Lung (tissue), 12 donors: ENCODE measurements around the gene ANKZF1. TPM values are rescaled to one million over a fixed set of nuclear protein-coding genes. Genes with fewer than 3 reads are reported as not detected.

ENCODE experiments used
- ATAC-seq: fragments of 200-7000 bp; cut with Tn5 transposase; one replicate; pipeline ENCODE4 v1.9.1; 2020; ENCODE audit warnings: moderate number of reproducible peaks; ENCODE audit not compliant: insufficient read depth, low FRiP score
- DNase-seq, 3 donors: peaks; one replicate each; pipeline ENCODE4 v3.0.0-alpha.2; 2013 to 2017
- H3K27ac ChIP-seq, 2 donors: one replicate each; pipeline ENCODE4 v1.5.1; 2013; ENCODE audit warnings: mild to moderate bottlenecking in 2 of 2, moderate library complexity in 2 of 2, control low read depth in 1 of 2, inconsistent platforms in 1 of 2, low read depth in 1 of 2, low read length in 1 of 2
- H3K27me3 ChIP-seq, 3 donors: one replicate each; pipeline ENCODE4 v1.5.1; 2013; ENCODE audit warnings: low read length in 2 of 3; ENCODE audit not compliant: control insufficient read depth in 3 of 3, insufficient read depth in 3 of 3
- H3K36me3 ChIP-seq, 4 donors: one replicate each; pipeline ENCODE4 v1.5.1; 2013; ENCODE audit warnings: low read length in 4 of 4, mild to moderate bottlenecking in 1 of 4, moderate library complexity in 1 of 4; ENCODE audit not compliant: control insufficient read depth in 4 of 4, insufficient read depth in 4 of 4
- H3K4me1 ChIP-seq, 5 donors: one replicate each; pipeline ENCODE4 v1.5.1; 2013; ENCODE audit warnings: low read length in 5 of 5, mild to moderate bottlenecking in 2 of 5, moderate library complexity in 1 of 5; ENCODE audit not compliant: control insufficient read depth in 5 of 5, insufficient read depth in 5 of 5
- H3K4me3 ChIP-seq: one replicate; pipeline ENCODE4 v1.5.1; 2013; ENCODE audit warnings: mild to moderate bottlenecking, control low read depth, moderate library complexity
- H3K9ac ChIP-seq, 2 donors: one replicate each; pipeline ENCODE4 v1.5.1; 2013; ENCODE audit warnings: low read length in 2 of 2, control low read depth in 1 of 2; ENCODE audit not compliant: insufficient read depth in 1 of 2
- H3K9me3 ChIP-seq, 4 donors: one replicate each; pipeline ENCODE4 v1.5.1; 2013; ENCODE audit warnings: low read length in 3 of 4, mild to moderate bottlenecking in 1 of 4, moderate library complexity in 1 of 4; ENCODE audit not compliant: control insufficient read depth in 4 of 4, insufficient read depth in 3 of 4
- WGBS, 2 donors: extraction: QIAGEN DNeasy Blood & Tissue Kit; methylation state at CpG; one replicate each; pipeline ENCODE4 v1.1.7; 2013; 5-methylcytosine and 5-hydroxymethylcytosine counted together
- polyA plus RNA-seq, 2 donors: library from polyadenylated mRNA; stranded (reverse); fragments of 200-250 nt; gene quantifications; one replicate each; pipeline ENCODE4 v1.2.1, GENCODE V29; 2013
- total RNA-seq, 2 donors: library from RNA; depleted of rRNA in 1 of 2; stranded (reverse); fragments of >200 nt in 1 of 2; gene quantifications; one replicate each; pipeline ENCODE4 v1.2.1, GENCODE V29; 2014 to 2021
- TF ChIP-seq, protein P1 (sequence below): IDR thresholded peaks from 2 replicates; pipeline ENCODE4 v1.5.1; 2012; ENCODE audit warnings: mild to moderate bottlenecking; ENCODE audit errors: control extremely low read depth, extremely low read depth
- donor health status: control.
- donor health status: control.
- donor health status: Bipolar disorder and iron deficiency.
- donor health status: healthy.
- donor health status: DM: yes; HTN: yes; CAD: no.

Gene ANKZF1
- total and polyA plus RNA-seq, 4 donors: 22.3 to 101 (median 34.2) TPM

DNA sequence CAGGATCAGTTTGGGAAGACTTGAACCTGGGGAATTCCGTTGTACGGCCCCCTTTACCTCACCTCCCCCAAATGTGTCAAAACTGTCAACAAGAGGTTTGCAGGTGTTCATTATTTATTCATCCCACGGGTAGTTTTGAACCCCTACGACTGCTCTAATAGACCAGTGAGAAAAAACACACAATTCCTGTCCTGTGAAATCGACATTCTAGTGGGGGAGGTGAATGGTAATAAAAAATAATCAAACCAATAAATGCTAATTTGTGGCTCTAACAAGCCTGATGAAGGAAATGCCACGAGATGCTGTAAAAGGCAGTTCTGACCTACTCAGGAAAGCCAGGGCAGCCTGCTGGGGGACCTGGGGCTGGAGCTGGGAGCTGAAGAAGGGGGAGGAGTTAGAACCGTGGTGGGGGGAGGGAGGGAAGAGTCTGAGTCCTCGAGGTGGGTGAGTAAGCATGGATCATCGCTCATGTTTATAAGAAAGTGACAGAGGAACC lies 49.1 kb downstream of the ANKZF1 start:
- peak overlapping the region; percentile 78 to 86 for H3K9ac ChIP-seq
- TF ChIP-seq, protein P1, sequence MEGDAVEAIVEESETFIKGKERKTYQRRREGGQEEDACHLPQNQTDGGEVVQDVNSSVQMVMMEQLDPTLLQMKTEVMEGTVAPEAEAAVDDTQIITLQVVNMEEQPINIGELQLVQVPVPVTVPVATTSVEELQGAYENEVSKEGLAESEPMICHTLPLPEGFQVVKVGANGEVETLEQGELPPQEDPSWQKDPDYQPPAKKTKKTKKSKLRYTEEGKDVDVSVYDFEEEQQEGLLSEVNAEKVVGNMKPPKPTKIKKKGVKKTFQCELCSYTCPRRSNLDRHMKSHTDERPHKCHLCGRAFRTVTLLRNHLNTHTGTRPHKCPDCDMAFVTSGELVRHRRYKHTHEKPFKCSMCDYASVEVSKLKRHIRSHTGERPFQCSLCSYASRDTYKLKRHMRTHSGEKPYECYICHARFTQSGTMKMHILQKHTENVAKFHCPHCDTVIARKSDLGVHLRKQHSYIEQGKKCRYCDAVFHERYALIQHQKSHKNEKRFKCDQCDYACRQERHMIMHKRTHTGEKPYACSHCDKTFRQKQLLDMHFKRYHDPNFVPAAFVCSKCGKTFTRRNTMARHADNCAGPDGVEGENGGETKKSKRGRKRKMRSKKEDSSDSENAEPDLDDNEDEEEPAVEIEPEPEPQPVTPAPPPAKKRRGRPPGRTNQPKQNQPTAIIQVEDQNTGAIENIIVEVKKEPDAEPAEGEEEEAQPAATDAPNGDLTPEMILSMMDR: no peak
- peak overlapping the region; percentile 86 to 89 for H3K27ac ChIP-seq
- H3K27me3 ChIP-seq: no peaks in the 10 kb centered on the region
- ATAC-seq (no peak), DNase-seq (no peak)
- peak overlapping the region; percentile 20 for H3K4me3 ChIP-seq
- H3K4me1 ChIP-seq: peaks cover 8 to 20% (median 10%) of the 10 kb centered on the region in 5 donors
- WGBS, 2 donors: 12 to 14% methylated on average over 9 of the region's 9 CpGs
- H3K36me3 ChIP-seq: peaks cover 0 to 20% (median 19%) of the 10 kb centered on the region in 4 donors
- H3K9me3 ChIP-seq: no peaks in the 10 kb centered on the region

GRCh38 chr2:219279151-219279915 lies 49.7 kb downstream of the ANKZF1 start, which contains the start of gene DNAJB2:
Gene DNAJB2, plus strand, starts transcription at chr2:219279366. Its CDS starts 468 bp downstream, at chr2:219279834.
- H3K4me3 ChIP-seq: peak within 1 kb of the TSS; percentile 78
- DNase-seq (peak; percentile 99), ATAC-seq (peak; percentile 96)
- peak within 1 kb of the TSS; percentile 78 to 94 for H3K9ac ChIP-seq
- WGBS, 2 donors: 1 to 2% methylated on average over 39 to 65 of the region's 65 CpGs
- no peaks in the 10 kb centered on the region for H3K9me3 ChIP-seq
- H3K36me3 ChIP-seq: peaks cover 0 to 23% (median 20%) of the 10 kb centered on the region in 4 donors
- TF ChIP-seq, protein P1: no peak
- peak within 1 kb of the TSS; percentile 86 to 93 for H3K27ac ChIP-seq
- H3K4me1 ChIP-seq: peaks cover 8 to 20% (median 10%) of the 10 kb centered on the region in 5 donors
- H3K27me3 ChIP-seq: no peaks in the 10 kb centered on the region

DNA sequence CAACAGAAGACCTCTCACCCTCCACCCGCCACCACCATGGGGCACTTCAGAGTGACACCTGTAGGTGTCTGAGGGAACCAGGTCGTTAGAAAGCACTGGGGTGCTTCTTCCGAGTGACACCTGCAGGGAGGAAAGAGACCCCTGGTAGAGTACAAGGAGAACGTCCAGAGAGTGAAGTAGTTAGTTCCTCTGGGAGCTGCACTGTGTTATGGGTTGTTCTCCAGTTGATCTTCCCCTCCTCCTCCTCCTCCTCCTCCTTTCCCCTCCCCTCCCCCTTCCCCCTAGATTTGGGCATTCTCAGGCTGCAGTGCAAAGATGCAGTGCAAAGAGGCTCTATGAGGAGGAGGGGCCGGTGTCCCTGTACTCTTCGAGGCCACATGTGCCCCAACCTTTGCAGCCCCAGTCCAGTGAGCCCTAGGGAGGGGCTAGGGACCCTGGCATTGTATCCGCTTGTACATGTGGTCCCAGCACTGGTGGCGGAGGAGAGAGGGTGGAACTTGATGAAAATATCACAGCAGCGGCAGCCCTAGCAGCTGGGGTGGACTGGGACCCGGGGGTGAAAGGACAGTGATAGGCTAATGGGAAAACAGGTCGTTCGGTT lies 50.4 kb downstream of the ANKZF1 start:
- peak overlapping the region; percentile 78 to 94 for H3K9ac ChIP-seq
- no peaks in the 10 kb centered on the region for H3K9me3 ChIP-seq
- no peak for DNase-seq
- 50 to 61% methylated on average over 12 of the region's 12 CpGs for WGBS, 2 donors
- peak overlapping the region; percentile 78 for H3K4me3 ChIP-seq
- no peak for ATAC-seq
- TF ChIP-seq, protein P1: no peak
- H3K27me3 ChIP-seq: no peaks in the 10 kb centered on the region
- peaks cover 8 to 20% (median 10%) of the 10 kb centered on the region in 5 donors for H3K4me1 ChIP-seq
- peaks cover 1 to 30% (median 23%) of the 10 kb centered on the region in 4 donors for H3K36me3 ChIP-seq
- H3K27ac ChIP-seq: peak overlapping the region; percentile 86 to 93
